GM11168 (cell line): Measurements from ENCODE around the gene CNBD2.
"Not testable (repeated sequence)": the region's sequence is repeated elsewhere in the genome, so short reads cannot be mapped to it uniquely, and the experiment has no call there.

ENCODE experiments used
- in situ Hi-C: fragments of 300-500 bp; cut with MboI; formaldehyde crosslinking; loops from one replicate; pipeline ENCODE4 v1.12.0; 2022; ENCODE audit warnings: low sequenced_read_pairs; ENCODE audit not compliant: unreplicated experiment

Gene CNBD2

GRCh38 chr20:35972462-35972861 lies 4.1 kb downstream of the CNBD2 start:
- in situ Hi-C loops, result no loop called here

GRCh38 chr20:35974256-35974655 lies 5.9 kb downstream of the CNBD2 start:
- in situ Hi-C loops, result no loop called here

GRCh38 chr20:35975576-35976373 lies 7.4 kb downstream of the CNBD2 start:
- in situ Hi-C loops, result loop anchor here (25.0 kb wide), 1 partner anchor 462 kb away; no protein-coding TSS in a partner anchor

GRCh38 chr20:35978041-35978513 lies 9.7 kb downstream of the CNBD2 start:
- in situ Hi-C loops, result loop anchor here (25.0 kb wide), 1 partner anchor 459 kb away; no protein-coding TSS in a partner anchor

- in situ Hi-C loops, result loop anchor here (25.0 kb wide), 1 partner anchor 458 kb away; no protein-coding TSS in a partner anchor
Observed at GRCh38 chr20:35979544-35979943, 11.2 kb downstream of the CNBD2 start.

GRCh38 chr20:35981969-35982368 lies 13.6 kb downstream of the CNBD2 start:
- in situ Hi-C loops, result loop anchor here (25.0 kb wide), 1 partner anchor 455 kb away; no protein-coding TSS in a partner anchor

GRCh38 chr20:35984382-35984781 lies 16.0 kb downstream of the CNBD2 start:
- in situ Hi-C loops, result loop anchor here (25.0 kb wide), 1 partner anchor 453 kb away; no protein-coding TSS in a partner anchor

GRCh38 chr20:35985806-35986205 lies 17.4 kb downstream of the CNBD2 start:
- in situ Hi-C loops, result loop anchor here (5.0 to 25.0 kb wide), 2 partner anchors 146 to 451 kb away; no protein-coding TSS in a partner anchor

GRCh38 chr20:35988910-35989463 lies 20.6 kb downstream of the CNBD2 start:
- in situ Hi-C loops, result loop anchor here (5.0 to 25.0 kb wide), 2 partner anchors 143 to 448 kb away; no protein-coding TSS in a partner anchor

- in situ Hi-C loops, result loop anchor here (25.0 kb wide), 1 partner anchor 446 kb away; no protein-coding TSS in a partner anchor
Observed at GRCh38 chr20:35991142-35991771, 22.9 kb downstream of the CNBD2 start.

- in situ Hi-C loops, result loop anchor here (25.0 kb wide), 1 partner anchor 444 kb away; no protein-coding TSS in a partner anchor
Observed at GRCh38 chr20:35992713-35993335, 24.4 kb downstream of the CNBD2 start.

GRCh38 chr20:35994994-35995453 lies 26.6 kb downstream of the CNBD2 start:
- in situ Hi-C loops, result loop anchor here (25.0 kb wide), 1 partner anchor 442 kb away; no protein-coding TSS in a partner anchor

GRCh38 chr20:35996492-35996891 lies 28.1 kb downstream of the CNBD2 start:
- in situ Hi-C loops, result loop anchor here (25.0 kb wide), 1 partner anchor 441 kb away; no protein-coding TSS in a partner anchor

GRCh38 chr20:36001331-36001730 lies 32.9 kb downstream of the CNBD2 start:
- in situ Hi-C loops, result not testable (repeated sequence)

GRCh38 chr20:36002855-36003254 lies 34.5 kb downstream of the CNBD2 start:
- in situ Hi-C loops, result no loop called here

- in situ Hi-C loops, result no loop called here
Observed at GRCh38 chr20:36004045-36004444, 35.7 kb downstream of the CNBD2 start.

GRCh38 chr20:36008461-36009035 lies 40.2 kb downstream of the CNBD2 start:
- in situ Hi-C loops, result no loop called here

- in situ Hi-C loops, result no loop called here
Observed at GRCh38 chr20:36010076-36010475, 41.7 kb downstream of the CNBD2 start.

- in situ Hi-C loops, result no loop called here
Observed at GRCh38 chr20:36010825-36011224, 42.4 kb downstream of the CNBD2 start.
